Spinal cord (tissue), 10 donors: ENCODE measurements around the gene A2M. TPM values are rescaled to one million over a fixed set of nuclear protein-coding genes. Genes with fewer than 3 reads are reported as not detected.

Experiments used
- DNase-seq, 6 donors: peaks; one replicate each; pipeline versions ENCODE4 v3.0.0 to v3.0.0-alpha.2; 2013 to 2015; ENCODE audit warnings: low spot score in 6 of 6, low read depth in 4 of 6
- H3K27ac ChIP-seq: one replicate; pipeline ENCODE4 v1.5.1; 2013; ENCODE audit warnings: low read depth, low read length, control low read depth
- H3K27me3 ChIP-seq: one replicate; pipeline ENCODE4 v1.6.1; 2013; ENCODE audit warnings: low read length; ENCODE audit not compliant: control insufficient read depth, insufficient read depth
- H3K36me3 ChIP-seq: one replicate; pipeline ENCODE4 v1.6.1; 2013; ENCODE audit warnings: low read length; ENCODE audit not compliant: control insufficient read depth, insufficient read depth
- H3K4me1 ChIP-seq: one replicate; pipeline ENCODE4 v1.6.1; 2013; ENCODE audit warnings: low read length; ENCODE audit not compliant: control insufficient read depth, insufficient read depth
- H3K4me3 ChIP-seq: one replicate; pipeline ENCODE4 v1.5.1; 2013; ENCODE audit warnings: low read depth, low read length, control low read depth
- H3K9me3 ChIP-seq: one replicate; pipeline ENCODE4 v1.6.1; 2013; ENCODE audit warnings: low read length; ENCODE audit not compliant: control insufficient read depth, insufficient read depth
- WGBS: methylation state at CpG from one replicate; pipeline ENCODE4 v1.1.5; 2013; ENCODE audit warnings: missing lambda C conversion rate; ENCODE audit not compliant: insufficient coverage; 5-methylcytosine and 5-hydroxymethylcytosine counted together
- polyA plus RNA-seq, 2 donors: library from polyadenylated mRNA; unstranded; fragments of 120-200 nt; gene quantifications; one replicate each; pipeline ENCODE4 v1.2.1, GENCODE V29; 2013; ENCODE audit not compliant: insufficient read length in 2 of 2
- total RNA-seq, 2 donors: library from RNA; depleted of rRNA in 1 of 2; stranded (reverse); fragments of 120-200 nt in 1 of 2; fragments of >200 nt in 1 of 2; gene quantifications; one replicate each; pipeline versions ENCODE4 v1.2.3 to v1.2.4, GENCODE V29; 2013 to 2014
- donor health status: healthy.

Gene A2M
- total and polyA plus RNA-seq, 4 donors: 175 to 263 (median 198) TPM

DNA sequence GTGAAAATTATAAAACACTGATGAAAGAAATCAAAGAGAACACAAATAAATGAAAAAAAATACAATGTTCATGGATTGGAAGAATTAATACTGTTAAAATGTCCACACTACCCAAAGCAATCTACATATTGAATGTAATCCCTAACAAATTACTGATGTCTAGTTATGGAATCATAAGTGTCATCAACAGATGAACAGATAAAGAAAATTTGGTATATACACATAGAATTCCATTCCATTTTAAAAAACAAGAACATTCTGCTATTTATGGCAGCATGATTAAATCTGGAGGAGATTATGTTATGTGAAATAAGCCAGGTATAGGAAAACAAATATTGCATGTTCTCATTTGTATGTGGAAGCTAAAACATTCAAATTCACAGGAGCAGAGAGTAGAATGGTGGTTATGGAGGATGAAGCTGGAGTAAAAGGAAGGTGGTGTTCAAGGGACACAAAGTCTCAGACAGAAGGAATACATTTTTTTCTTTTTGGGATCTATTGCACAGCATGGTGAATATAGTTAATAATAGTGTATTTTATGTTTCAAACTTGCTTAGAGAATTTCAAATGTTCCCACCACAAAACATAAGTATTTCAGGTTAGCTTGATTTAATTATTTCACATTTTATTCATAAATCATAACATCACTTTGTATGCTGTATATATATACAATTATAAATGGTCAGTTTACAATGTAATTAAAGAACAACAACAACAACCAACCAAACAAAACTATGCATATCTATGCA lies 28.5 kb downstream of the A2M start:
- Histone ChIP-seq H3K4me3 (no peak overlapping the region), H3K36me3 (no peaks in the 10 kb centered on the region), H3K27me3 (no peaks in the 10 kb centered on the region), H3K27ac (no peak overlapping the region), H3K9me3 (peaks cover 10% of the 10 kb centered on the region), H3K4me1 (no peaks in the 10 kb centered on the region)
- no peak for DNase-seq

- no CpG with 5 or more reads among the region's 1 CpG for WGBS
- H3K27ac ChIP-seq: no peak overlapping the region
- no peak for DNase-seq
- no peaks in the 10 kb centered on the region for H3K4me1 ChIP-seq
- H3K27me3 ChIP-seq: no peaks in the 10 kb centered on the region
- H3K9me3 ChIP-seq: peaks cover 10% of the 10 kb centered on the region
- H3K36me3 ChIP-seq: no peaks in the 10 kb centered on the region
- H3K4me3 ChIP-seq: no peak overlapping the region
These were observed 29.6 kb downstream of the A2M start for GRCh38 chr12:9086087-9086486.

DNA sequence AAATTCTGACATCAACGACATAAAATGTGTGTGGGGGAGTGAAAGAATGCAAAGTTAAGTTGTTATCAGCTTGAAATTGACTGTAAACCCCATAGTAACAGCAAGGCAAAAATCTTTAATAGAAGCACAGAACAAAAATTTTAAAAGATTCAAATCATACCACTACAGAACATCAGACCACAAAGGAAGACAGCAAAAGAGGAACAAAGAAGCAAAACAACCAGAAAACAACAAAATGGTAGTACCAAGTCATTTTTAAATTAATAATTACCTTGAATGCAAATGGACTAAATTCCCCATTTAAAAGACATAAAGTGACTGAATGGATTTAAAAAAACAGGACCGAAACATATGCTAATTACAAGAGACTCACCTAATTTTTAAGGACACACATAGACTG lies 31.3 kb downstream of the A2M start:
- DNase-seq: no peak
- H3K36me3 ChIP-seq: no peaks in the 10 kb centered on the region
- WGBS: no CpG with 5 or more reads among the region's 2 CpGs
- H3K4me3 ChIP-seq: no peak overlapping the region
- no peak overlapping the region for H3K27ac ChIP-seq
- no peaks in the 10 kb centered on the region for H3K4me1 ChIP-seq
- no peaks in the 10 kb centered on the region for H3K27me3 ChIP-seq
- peaks cover 10% of the 10 kb centered on the region for H3K9me3 ChIP-seq

DNA sequence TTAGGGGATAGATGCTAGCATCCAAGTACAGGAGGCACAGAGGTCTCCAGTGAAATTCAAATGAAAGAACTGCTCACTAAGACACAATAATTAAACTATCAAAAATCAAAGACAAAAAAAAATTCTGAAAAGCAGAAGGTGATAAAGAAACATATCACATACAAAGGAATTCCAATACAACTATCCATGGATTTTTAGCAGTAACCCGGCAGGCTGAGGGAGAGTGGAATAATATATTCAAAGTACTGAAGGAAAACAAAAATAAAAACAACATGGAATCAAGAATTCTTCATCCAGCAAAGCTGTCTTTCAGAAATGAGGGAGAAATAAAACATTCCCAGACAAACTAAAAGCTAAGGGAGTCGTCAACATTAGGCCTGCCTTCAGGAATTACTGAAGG lies 31.9 kb downstream of the A2M start:
- Histone ChIP-seq H3K36me3 (no peaks in the 10 kb centered on the region), H3K27me3 (no peaks in the 10 kb centered on the region), H3K4me3 (no peak overlapping the region), H3K9me3 (peaks cover 10% of the 10 kb centered on the region), H3K27ac (no peak overlapping the region), H3K4me1 (no peaks in the 10 kb centered on the region)
- DNase-seq: no peak
- WGBS: no CpG with 5 or more reads among the region's 2 CpGs

DNA sequence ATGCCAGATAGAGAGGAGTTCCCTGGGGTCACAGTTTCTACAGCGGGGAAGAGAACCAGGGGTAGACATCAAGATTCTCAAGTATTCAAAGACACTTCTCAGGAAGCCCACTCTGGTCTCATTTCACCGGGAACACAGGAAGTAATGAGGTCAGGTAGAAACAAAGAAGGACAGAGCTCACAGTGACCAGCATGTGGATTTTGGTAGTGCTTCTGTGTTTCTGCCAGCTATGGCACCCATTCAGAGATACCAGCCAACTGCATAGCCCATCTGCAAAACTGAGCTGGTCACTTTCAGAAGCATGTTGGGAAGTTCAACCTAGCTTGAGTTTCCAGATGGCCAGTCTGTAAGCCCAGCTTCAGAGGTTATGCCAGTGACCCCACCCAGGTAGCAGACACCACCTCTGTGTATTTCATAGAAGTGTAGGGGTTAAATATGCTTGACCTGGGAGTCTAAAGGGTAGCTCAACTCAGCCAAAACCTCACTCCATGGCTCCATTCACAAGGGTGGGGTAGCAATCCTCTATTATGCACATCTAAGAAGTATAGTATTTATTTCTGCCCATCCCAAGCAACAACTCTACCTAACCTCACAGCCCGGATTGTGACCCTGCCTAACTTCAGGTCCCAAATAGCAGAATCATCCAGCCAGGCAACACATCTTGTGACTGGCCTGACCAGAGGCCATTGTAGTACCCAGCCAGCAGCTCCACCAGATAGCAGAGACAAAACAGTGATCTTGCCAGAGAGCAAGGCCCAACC lies 33.9 kb downstream of the A2M start:
- Histone ChIP-seq H3K27me3 (no peaks in the 10 kb centered on the region), H3K9me3 (peaks cover 10% of the 10 kb centered on the region), H3K27ac (no peak overlapping the region), H3K4me3 (no peak overlapping the region), H3K36me3 (no peaks in the 10 kb centered on the region), H3K4me1 (no peaks in the 10 kb centered on the region)
- DNase-seq: no peak
- WGBS: 96% methylated on average over 3 of the region's 3 CpGs

GRCh38 chr12:9079883-9080675 lies 35.6 kb downstream of the A2M start:
- no peaks in the 10 kb centered on the region for H3K36me3 ChIP-seq
- H3K9me3 ChIP-seq: peaks cover 10% of the 10 kb centered on the region
- H3K27ac ChIP-seq: no peak overlapping the region
- H3K4me3 ChIP-seq: no peak overlapping the region
- whole genome bisulfite sequencing: 86% methylated on average over 1 of the region's 5 CpGs
- DNase-seq: no peak
- no peaks in the 10 kb centered on the region for H3K27me3 ChIP-seq
- H3K4me1 ChIP-seq: no peaks in the 10 kb centered on the region

DNA sequence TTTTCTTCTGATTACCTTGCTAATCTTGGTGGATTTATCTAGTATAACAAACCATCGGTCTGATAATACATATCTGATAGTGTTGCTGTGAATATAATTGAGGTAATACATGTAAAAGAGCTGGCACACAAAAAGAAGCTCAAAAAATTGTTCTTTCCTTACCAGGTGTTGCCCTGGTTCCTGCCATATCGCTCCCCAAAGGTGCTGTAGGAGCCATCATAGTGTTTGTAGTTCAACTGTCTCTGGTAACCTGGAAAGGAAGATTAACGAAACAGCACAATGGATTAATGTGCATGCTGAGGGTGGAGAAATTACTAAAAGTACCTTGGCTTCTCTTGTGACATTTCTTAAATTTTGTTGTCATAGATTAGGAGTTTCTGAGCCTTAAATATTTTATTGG lies 36.6 kb downstream of the A2M start:
- Histone ChIP-seq H3K4me3 (no peak overlapping the region), H3K27ac (no peak overlapping the region), H3K9me3 (peaks cover 10% of the 10 kb centered on the region), H3K36me3 (no peaks in the 10 kb centered on the region), H3K4me1 (no peaks in the 10 kb centered on the region), H3K27me3 (no peaks in the 10 kb centered on the region)
- 90% methylated on average over 2 of the region's 3 CpGs for WGBS
- no peak for DNase-seq

- Histone ChIP-seq H3K36me3 (no peaks in the 10 kb centered on the region), H3K9me3 (peaks cover 2% of the 10 kb centered on the region), H3K4me1 (no peaks in the 10 kb centered on the region), H3K27me3 (no peaks in the 10 kb centered on the region), H3K27ac (no peak overlapping the region), H3K4me3 (no peak overlapping the region)
- no peak for DNase-seq
- no CpG with 5 or more reads among the region's 5 CpGs for WGBS
These were observed 38.3 kb downstream of the A2M start for GRCh38 chr12:9077152-9078031.

- no peak overlapping the region for H3K4me3 ChIP-seq
- H3K4me1 ChIP-seq: no peaks in the 10 kb centered on the region
- DNase-seq: no peak
- no peaks in the 10 kb centered on the region for H3K36me3 ChIP-seq
- H3K9me3 ChIP-seq: no peaks in the 10 kb centered on the region
- no peak overlapping the region for H3K27ac ChIP-seq
- 100% methylated on average over 1 of the region's 4 CpGs for WGBS
- H3K27me3 ChIP-seq: no peaks in the 10 kb centered on the region
These were observed 39.0 kb downstream of the A2M start for GRCh38 chr12:9076733-9077132.
